ENCODE results near the gene PIK3AP1. TPM values are rescaled to one million over a fixed set of nuclear protein-coding genes. Genes with fewer than 3 reads are reported as not detected.
"Not testable (repeated sequence)": the region's sequence is repeated elsewhere in the genome, so short reads cannot be mapped to it uniquely, and the experiment has no call there.

PIK3AP1 gene
- polyA plus RNA-seq, 1 donor from 2014 or later, result 174 TPM

- H3K36me3 Mint-ChIP-seq, result peaks cover 4% of the 10 kb centered on the region
- peaks cover 45 to 58% (median 48%) of the 10 kb centered on the region in 3 donors for H3K4me1 Mint-ChIP-seq
- H3K27ac Mint-ChIP-seq, result peak overlapping the region in 2 of 3 donors; percentile 19 to 49
- H3K9me3 Mint-ChIP-seq, result no peaks in the 10 kb centered on the region
- peak overlapping the region in 2 of 4 donors; percentile 50 to 65 for H3K4me3 Mint-ChIP-seq
- no peaks in the 10 kb centered on the region for H3K27me3 Mint-ChIP-seq
Measured at GRCh38 chr10:96712662-96713271, 7.5 kb downstream of the PIK3AP1 start.

GRCh38 chr10:96711048-96711728 lies 9.1 kb downstream of the PIK3AP1 start:
- Mint-ChIP-seq H3K4me3 (peak overlapping the region in 3 of 4 donors; percentile 9 to 69 (median 59)), H3K27ac (peak overlapping the region in 2 of 3 donors; percentile 86 to 90), H3K4me1 (peaks cover 39 to 58% (median 45%) of the 10 kb centered on the region in 3 donors), H3K36me3 (peaks cover 4% of the 10 kb centered on the region), H3K9me3 (no peaks in the 10 kb centered on the region), H3K27me3 (no peaks in the 10 kb centered on the region)

- peaks cover 48 to 63% (median 50%) of the 10 kb centered on the region in 3 donors for H3K4me1 Mint-ChIP-seq
- H3K9me3 Mint-ChIP-seq, result no peaks in the 10 kb centered on the region
- H3K27ac Mint-ChIP-seq, result peak overlapping the region in 2 of 3 donors; percentile 46 to 86
- peaks cover 4% of the 10 kb centered on the region for H3K36me3 Mint-ChIP-seq
- H3K27me3 Mint-ChIP-seq, result no peaks in the 10 kb centered on the region
- peak overlapping the region in 2 of 4 donors; percentile 41 to 89 for H3K4me3 Mint-ChIP-seq
Measured at GRCh38 chr10:96709525-96709924, 10.8 kb downstream of the PIK3AP1 start.

- Mint-ChIP-seq H3K4me1 (peaks cover 48 to 62% (median 50%) of the 10 kb centered on the region in 3 donors), H3K27me3 (no peaks in the 10 kb centered on the region), H3K27ac (peak overlapping the region; percentile 86 to 96 (median 95)), H3K36me3 (peaks cover 5% of the 10 kb centered on the region), H3K9me3 (no peaks in the 10 kb centered on the region), H3K4me3 (peak overlapping the region; percentile 14 to 89 (median 62))
Measured at GRCh38 chr10:96708996-96709395, 11.3 kb downstream of the PIK3AP1 start.

GRCh38 chr10:96708456-96708855 lies 11.9 kb downstream of the PIK3AP1 start:
- peaks cover 53 to 66% (median 53%) of the 10 kb centered on the region in 3 donors for H3K4me1 Mint-ChIP-seq
- H3K9me3 Mint-ChIP-seq, result no peaks in the 10 kb centered on the region
- no peaks in the 10 kb centered on the region for H3K27me3 Mint-ChIP-seq
- peaks cover 5% of the 10 kb centered on the region for H3K36me3 Mint-ChIP-seq
- peak overlapping the region; percentile 14 to 89 (median 72) for H3K4me3 Mint-ChIP-seq
- H3K27ac Mint-ChIP-seq, result peak overlapping the region; percentile 86 to 96 (median 95)

- no peaks in the 10 kb centered on the region for H3K27me3 Mint-ChIP-seq
- H3K36me3 Mint-ChIP-seq, result peaks cover 5% of the 10 kb centered on the region
- H3K4me3 Mint-ChIP-seq, result peak overlapping the region; percentile 36 to 79 (median 68)
- H3K4me1 Mint-ChIP-seq, result peaks cover 53 to 72% (median 58%) of the 10 kb centered on the region in 3 donors
- no peaks in the 10 kb centered on the region for H3K9me3 Mint-ChIP-seq
- peak overlapping the region; percentile 49 to 93 (median 75) for H3K27ac Mint-ChIP-seq
Measured at GRCh38 chr10:96706331-96706853, 13.9 kb downstream of the PIK3AP1 start.

- Mint-ChIP-seq H3K27ac (peak overlapping the region; percentile 70 to 91 (median 77)), H3K4me3 (peak overlapping the region in 3 of 4 donors; percentile 66 to 80 (median 77)), H3K36me3 (peaks cover 5% of the 10 kb centered on the region), H3K27me3 (peaks cover 1% of the 10 kb centered on the region), H3K9me3 (no peaks in the 10 kb centered on the region), H3K4me1 (peaks cover 52 to 71% (median 61%) of the 10 kb centered on the region in 3 donors)
Measured at GRCh38 chr10:96705134-96705533, 15.2 kb downstream of the PIK3AP1 start.

- H3K36me3 Mint-ChIP-seq, result peaks cover 5% of the 10 kb centered on the region
- H3K27ac Mint-ChIP-seq, result peak overlapping the region; percentile 70 to 91 (median 77)
- peak overlapping the region in 3 of 4 donors; percentile 66 to 80 (median 77) for H3K4me3 Mint-ChIP-seq
- no peaks in the 10 kb centered on the region for H3K9me3 Mint-ChIP-seq
- peaks cover 1% of the 10 kb centered on the region for H3K27me3 Mint-ChIP-seq
- peaks cover 56 to 67% (median 60%) of the 10 kb centered on the region in 3 donors for H3K4me1 Mint-ChIP-seq
Measured at GRCh38 chr10:96704563-96704962, 15.8 kb downstream of the PIK3AP1 start.

GRCh38 chr10:96703358-96703757 lies 17.0 kb downstream of the PIK3AP1 start:
- no peaks in the 10 kb centered on the region for H3K9me3 Mint-ChIP-seq
- H3K4me3 Mint-ChIP-seq, result peak overlapping the region; percentile 69 to 80 (median 72)
- H3K4me1 Mint-ChIP-seq, result peaks cover 50 to 59% (median 54%) of the 10 kb centered on the region in 3 donors
- peak overlapping the region; percentile 70 to 91 (median 77) for H3K27ac Mint-ChIP-seq
- H3K27me3 Mint-ChIP-seq, result peaks cover 1% of the 10 kb centered on the region
- peaks cover 3% of the 10 kb centered on the region for H3K36me3 Mint-ChIP-seq

GRCh38 chr10:96701265-96701664 lies 19.0 kb downstream of the PIK3AP1 start:
- Mint-ChIP-seq H3K36me3 (peaks cover 7% of the 10 kb centered on the region), H3K27ac (peak overlapping the region; percentile 94 to 99 (median 96)), H3K4me1 (peaks cover 48 to 61% (median 59%) of the 10 kb centered on the region in 3 donors)

GRCh38 chr10:96700374-96701099 lies 19.8 kb downstream of the PIK3AP1 start:
- Mint-ChIP-seq H3K9me3 (no peaks in the 10 kb centered on the region), H3K27ac (peak overlapping the region; percentile 94 to 99 (median 96)), H3K4me1 (peaks cover 52 to 67% (median 65%) of the 10 kb centered on the region in 3 donors), H3K36me3 (peaks cover 10% of the 10 kb centered on the region), H3K4me3 (peak overlapping the region; percentile 84 to 99 (median 97)), H3K27me3 (peaks cover 2% of the 10 kb centered on the region)

More at GRCh38 chr10:96701265-96701664, 19.0 kb downstream of the PIK3AP1 start:
- Mint-ChIP-seq H3K27me3 (peaks cover 2% of the 10 kb centered on the region), H3K4me3 (peak overlapping the region; percentile 84 to 99 (median 97)), H3K9me3 (no peaks in the 10 kb centered on the region)

GRCh38 chr10:96699613-96700012 lies 20.7 kb downstream of the PIK3AP1 start:
- H3K4me3 Mint-ChIP-seq, result peak overlapping the region; percentile 84 to 99 (median 97)
- peaks cover 49 to 64% (median 63%) of the 10 kb centered on the region in 3 donors for H3K4me1 Mint-ChIP-seq
- H3K9me3 Mint-ChIP-seq, result no peaks in the 10 kb centered on the region
- peaks cover 2% of the 10 kb centered on the region for H3K27me3 Mint-ChIP-seq
- peak overlapping the region; percentile 94 to 99 (median 96) for H3K27ac Mint-ChIP-seq
- peaks cover 12% of the 10 kb centered on the region for H3K36me3 Mint-ChIP-seq

- H3K36me3 Mint-ChIP-seq, result peaks cover 10% of the 10 kb centered on the region
- peaks cover 48 to 63% (median 61%) of the 10 kb centered on the region in 3 donors for H3K4me1 Mint-ChIP-seq
- peak overlapping the region; percentile 85 to 96 (median 93) for H3K27ac Mint-ChIP-seq
- peak overlapping the region; percentile 86 to 94 (median 90) for H3K4me3 Mint-ChIP-seq
- not testable (repeated sequence) for H3K27me3 Mint-ChIP-seq, H3K9me3 Mint-ChIP-seq
Measured at GRCh38 chr10:96698305-96698704, 22.0 kb downstream of the PIK3AP1 start.

- peaks cover 2% of the 10 kb centered on the region for H3K27me3 Mint-ChIP-seq
- H3K9me3 Mint-ChIP-seq, result no peaks in the 10 kb centered on the region
- peak overlapping the region; percentile 23 to 94 (median 85) for H3K27ac Mint-ChIP-seq
- H3K4me3 Mint-ChIP-seq, result peak overlapping the region; percentile 86 to 94 (median 90)
- H3K36me3 Mint-ChIP-seq, result peaks cover 10% of the 10 kb centered on the region
- H3K4me1 Mint-ChIP-seq, result peaks cover 53 to 67% (median 62%) of the 10 kb centered on the region in 3 donors
Measured at GRCh38 chr10:96697438-96697837, 22.9 kb downstream of the PIK3AP1 start.

Measured in IgD-negative memory B cell (primary cell).